OCI-LY3 (cell line): Measurements from ENCODE around the gene STK32B.

Experiments used
- H2AFZ ChIP-seq: fragments of 200-600, 300-600 bp; shearing (Covaris generic); 2 replicates; pipeline ENCODE4 v1.6.0; 2014; ENCODE audit warnings: antibody characterized with exemption, low read depth, low read length
- H3K27ac ChIP-seq: fragments of 200-600, 300-600 bp; sonication (generic); 2 replicates; pipeline ENCODE4 v1.5.1; 2014; ENCODE audit warnings: mild to moderate bottlenecking, low read length, moderate library complexity, mixed read lengths
- H3K27me3 ChIP-seq: fragments of 200-600, 300-600 bp; sonication (generic); 2 replicates; pipeline ENCODE4 v1.6.1; 2014; ENCODE audit warnings: low read depth, low read length, mixed read lengths
- H3K36me3 ChIP-seq: fragments of 200-600, 300-600 bp; sonication (generic); replicated peaks from 2 replicates; pipeline ENCODE3; 2014; ENCODE audit warnings: low read depth, low read length, mixed read lengths
- H3K4me1 ChIP-seq: fragments of 300-600, 200-600 bp; sonication (generic); 2 replicates; pipeline ENCODE4 v1.6.1; 2014; ENCODE audit warnings: low read length, mixed read lengths
- H3K4me2 ChIP-seq: fragments of 200-600, 300-600 bp; sonication (generic); 2 replicates; pipeline ENCODE4 v1.6.1; 2014; ENCODE audit warnings: low read length, mixed read lengths
- H3K4me3 ChIP-seq: fragments of 300-600, 200-600 bp; sonication (generic); 2 replicates; pipeline ENCODE4 v1.5.1; 2014; ENCODE audit warnings: antibody characterized with exemption, mild to moderate bottlenecking, low read length, moderate library complexity
- H3K79me2 ChIP-seq: fragments of 300-600, 200-600 bp; shearing (Covaris generic); 2 replicates; pipeline ENCODE4 v1.6.1; 2014; ENCODE audit warnings: mild to moderate bottlenecking, low read length, mixed read lengths
- H3K9ac ChIP-seq: fragments of 300-600, 200-600 bp; shearing (Covaris generic); 2 replicates; pipeline ENCODE4 v1.6.0; 2014; ENCODE audit warnings: mild to moderate bottlenecking, low read length, moderate library complexity
- H3K9me3 ChIP-seq: fragments of 200-600, 300-600 bp; shearing (Covaris generic); 2 replicates; pipeline ENCODE4 v1.6.1; 2014; ENCODE audit warnings: low read length, mixed read lengths; ENCODE audit not compliant: insufficient read depth
- H4K20me1 ChIP-seq: fragments of 200-600, 300-600 bp; sonication (generic); 2 replicates; pipeline ENCODE4 v1.6.1; 2016; ENCODE audit warnings: low read length, mixed read lengths; ENCODE audit not compliant: insufficient read depth
- EZH2phosphoT487 ChIP-seq: fragments of 200-600 bp; shearing (Covaris generic); IDR thresholded peaks from 2 replicates; pipeline ENCODE4 v1.6.1; 2018; ENCODE audit warnings: antibody characterized with exemption, mixed run types, low read depth
- TF ChIP-seq, protein P1 (sequence below): fragments of 200-600, 300-600 bp; sonication (generic); IDR thresholded peaks from 2 replicates; pipeline ENCODE4 v1.5.1; 2014; ENCODE audit warnings: antibody characterized with exemption, low read length, low read depth

STK32B gene

DNA sequence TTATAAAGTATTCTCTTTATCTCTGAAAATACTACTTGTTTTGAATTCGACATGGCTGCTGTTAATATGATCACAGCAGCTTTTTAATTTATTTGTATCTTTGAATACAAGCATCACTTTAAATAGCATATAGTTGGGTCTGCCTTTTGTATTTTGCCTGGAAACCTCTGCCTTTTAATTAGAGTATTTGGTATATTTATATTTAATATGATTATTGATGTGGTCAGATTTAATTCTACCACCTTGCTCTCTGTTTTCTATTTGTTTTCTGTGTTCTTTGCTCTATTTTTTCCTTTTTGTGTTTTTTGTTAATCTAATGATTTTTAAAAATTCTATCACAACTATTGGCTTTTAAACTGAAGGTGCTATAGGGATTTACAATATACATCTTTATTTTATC is 21.7 kb downstream of the STK32B start:
- no peaks in the 10 kb centered on the region; the same call in 1 of the 2 replicates for H3K9me3 ChIP-seq
- peaks cover 3% of the 10 kb centered on the region; the same call in 1 of the 2 replicates for H3K27me3 ChIP-seq
- H3K4me3 ChIP-seq: no peak overlapping the region
- no peak overlapping the region for H3K4me2 ChIP-seq
- H3K36me3 ChIP-seq: no peaks in the 10 kb centered on the region
- TF ChIP-seq, protein P1, sequence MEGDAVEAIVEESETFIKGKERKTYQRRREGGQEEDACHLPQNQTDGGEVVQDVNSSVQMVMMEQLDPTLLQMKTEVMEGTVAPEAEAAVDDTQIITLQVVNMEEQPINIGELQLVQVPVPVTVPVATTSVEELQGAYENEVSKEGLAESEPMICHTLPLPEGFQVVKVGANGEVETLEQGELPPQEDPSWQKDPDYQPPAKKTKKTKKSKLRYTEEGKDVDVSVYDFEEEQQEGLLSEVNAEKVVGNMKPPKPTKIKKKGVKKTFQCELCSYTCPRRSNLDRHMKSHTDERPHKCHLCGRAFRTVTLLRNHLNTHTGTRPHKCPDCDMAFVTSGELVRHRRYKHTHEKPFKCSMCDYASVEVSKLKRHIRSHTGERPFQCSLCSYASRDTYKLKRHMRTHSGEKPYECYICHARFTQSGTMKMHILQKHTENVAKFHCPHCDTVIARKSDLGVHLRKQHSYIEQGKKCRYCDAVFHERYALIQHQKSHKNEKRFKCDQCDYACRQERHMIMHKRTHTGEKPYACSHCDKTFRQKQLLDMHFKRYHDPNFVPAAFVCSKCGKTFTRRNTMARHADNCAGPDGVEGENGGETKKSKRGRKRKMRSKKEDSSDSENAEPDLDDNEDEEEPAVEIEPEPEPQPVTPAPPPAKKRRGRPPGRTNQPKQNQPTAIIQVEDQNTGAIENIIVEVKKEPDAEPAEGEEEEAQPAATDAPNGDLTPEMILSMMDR: no peak
- TF ChIP-seq EZH2phosphoT487: no peak
- H2AFZ ChIP-seq: no peak overlapping the region
- H3K4me1 ChIP-seq: no peaks in the 10 kb centered on the region
- H3K9ac ChIP-seq: no peak overlapping the region
- no peaks in the 10 kb centered on the region for H4K20me1 ChIP-seq
- H3K79me2 ChIP-seq: no peaks in the 10 kb centered on the region
- no peak overlapping the region for H3K27ac ChIP-seq

DNA sequence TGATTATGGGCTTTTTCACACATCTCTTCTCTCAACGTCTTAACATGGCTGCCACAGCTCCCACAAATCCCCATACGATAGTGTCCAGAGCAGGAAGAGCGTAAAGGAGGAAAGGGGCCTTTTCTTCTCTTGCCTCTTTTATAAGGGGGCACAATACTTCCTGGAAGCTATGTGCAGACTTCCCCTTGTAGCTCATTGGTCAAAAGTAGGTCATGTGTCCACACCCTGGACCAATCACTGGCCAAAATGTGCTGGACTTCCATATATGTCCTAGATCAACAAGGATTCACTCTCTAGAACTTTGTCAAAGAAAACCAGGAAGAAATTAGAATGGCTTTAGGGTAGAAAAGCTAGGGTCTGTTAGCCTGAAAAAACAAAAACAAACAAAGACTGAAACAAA is 26.7 kb downstream of the STK32B start:
- Histone ChIP-seq H3K4me3 (no peak overlapping the region), H3K27me3 (no peaks in the 10 kb centered on the region; the same call in 1 of the 2 replicates), H4K20me1 (no peaks in the 10 kb centered on the region), H2AFZ (no peak overlapping the region), H3K36me3 (no peaks in the 10 kb centered on the region), H3K4me2 (no peak overlapping the region), H3K9ac (no peak overlapping the region), H3K4me1 (no peaks in the 10 kb centered on the region), H3K9me3 (no peaks in the 10 kb centered on the region), H3K27ac (no peak overlapping the region), H3K79me2 (no peaks in the 10 kb centered on the region)
- TF ChIP-seq, protein P1: no peak

GRCh38 chr4:5079581-5079980 is 28.3 kb downstream of the STK32B start:
- Histone ChIP-seq H3K27ac (no peak overlapping the region), H3K27me3 (no peaks in the 10 kb centered on the region; the same call in 1 of the 2 replicates), H3K4me1 (no peaks in the 10 kb centered on the region), H3K79me2 (no peaks in the 10 kb centered on the region), H2AFZ (no peak overlapping the region), H3K9me3 (no peaks in the 10 kb centered on the region), H3K9ac (no peak overlapping the region), H4K20me1 (no peaks in the 10 kb centered on the region), H3K36me3 (no peaks in the 10 kb centered on the region), H3K4me2 (no peak overlapping the region), H3K4me3 (no peak overlapping the region)
- TF ChIP-seq EZH2phosphoT487: no peak
- TF ChIP-seq, protein P1: no peak

- no peaks in the 10 kb centered on the region for H3K4me1 ChIP-seq
- no peak for TF ChIP-seq EZH2phosphoT487
- TF ChIP-seq, protein P1: no peak
- H3K79me2 ChIP-seq: no peaks in the 10 kb centered on the region
- no peak overlapping the region for H3K27ac ChIP-seq
- no peak overlapping the region for H3K9ac ChIP-seq
- 0 out of 2 replicates have a peak, but pooled peaks cover 5% of the 10 kb centered on the region for H3K9me3 ChIP-seq
- H3K36me3 ChIP-seq: no peaks in the 10 kb centered on the region
- no peak overlapping the region for H2AFZ ChIP-seq
- no peak overlapping the region for H3K4me3 ChIP-seq
- no peak overlapping the region for H3K4me2 ChIP-seq
- no peaks in the 10 kb centered on the region; the same call in 1 of the 2 replicates for H3K27me3 ChIP-seq
- H4K20me1 ChIP-seq: no peaks in the 10 kb centered on the region
Observed at GRCh38 chr4:5081441-5081999, 30.2 kb downstream of the STK32B start.
